ENCODE data around the gene MICU1. TPM values are rescaled to one million over a fixed set of nuclear protein-coding genes. Genes with fewer than 3 reads are reported as not detected.

MICU1 gene
- total and polyA plus RNA-seq, 7 donors = 29.4 to 53.5 (median 33.9) TPM

GRCh38 chr10:72524489-72524888 lies 101.4 kb downstream of the MICU1 start:
- intact Hi-C loops (cut with DNase I) = no loop called here
- Histone ChIP-seq H3K36me3 (no peaks in the 10 kb centered on the region), H3K27me3 (no peaks in the 10 kb centered on the region), H3K4me3 (no peak overlapping the region), H3K27ac (no peak overlapping the region), H3K9me3 (no peaks in the 10 kb centered on the region), H3K4me1 (peaks cover 0 to 5% (median 0%) of the 10 kb centered on the region in 4 donors)
- 92 to 94% methylated on average over 2 of the region's 2 CpGs for WGBS, 2 donors
- DNase-seq = no peak
- TF ChIP-seq POLR2AphosphoS5 (IDR thresholded peaks at IDR 0.05) (no peak), POLR2A (IDR thresholded peaks at IDR 0.05) (no peak), CTCF (IDR thresholded peaks at IDR 0.05) (no peak), EP300 (IDR thresholded peaks at IDR 0.05) (no peak)

- Histone ChIP-seq H3K36me3 (no peaks in the 10 kb centered on the region), H3K27me3 (no peaks in the 10 kb centered on the region), H3K9me3 (no peaks in the 10 kb centered on the region), H3K27ac (no peak overlapping the region), H3K4me3 (no peak overlapping the region), H3K4me1 (peaks cover 0 to 5% (median 0%) of the 10 kb centered on the region in 4 donors)
- TF ChIP-seq CTCF (IDR thresholded peaks at IDR 0.05) (no peak), EP300 (IDR thresholded peaks at IDR 0.05) (no peak), POLR2A (IDR thresholded peaks at IDR 0.05) (no peak), POLR2AphosphoS5 (IDR thresholded peaks at IDR 0.05) (no peak)
- intact Hi-C loops (cut with DNase I) = no loop called here
- no peak for DNase-seq
- 95% methylated on average over 3 of the region's 3 CpGs for WGBS, 2 donors
Measured at GRCh38 chr10:72523932-72524396, 101.9 kb downstream of the MICU1 start.

- no peak for TF ChIP-seq POLR2AphosphoS5 (IDR thresholded peaks at IDR 0.05)
- TF ChIP-seq EP300 (IDR thresholded peaks at IDR 0.05) = no peak
- no peak for TF ChIP-seq POLR2A (IDR thresholded peaks at IDR 0.05)
- no peak for TF ChIP-seq CTCF (IDR thresholded peaks at IDR 0.05)
- intact Hi-C loops (cut with DNase I) = no loop called here
- H3K27ac ChIP-seq = no peak overlapping the region
- peaks cover 0 to 5% (median 0%) of the 10 kb centered on the region in 4 donors for H3K4me1 ChIP-seq
- no peaks in the 10 kb centered on the region for H3K27me3 ChIP-seq
- DNase-seq = no peak
- no peak overlapping the region for H3K4me3 ChIP-seq
- no peaks in the 10 kb centered on the region for H3K9me3 ChIP-seq
- no peaks in the 10 kb centered on the region for H3K36me3 ChIP-seq
- 96 to 97% methylated on average over 5 of the region's 5 CpGs for WGBS, 2 donors
Measured at GRCh38 chr10:72523062-72523461, 102.8 kb downstream of the MICU1 start.

- Histone ChIP-seq H3K4me3 (no peak overlapping the region), H3K4me1 (no peaks in the 10 kb centered on the region), H3K9me3 (no peaks in the 10 kb centered on the region), H3K27me3 (no peaks in the 10 kb centered on the region), H3K27ac (no peak overlapping the region), H3K36me3 (no peaks in the 10 kb centered on the region)
- no peak for TF ChIP-seq CTCF (IDR thresholded peaks at IDR 0.05)
- TF ChIP-seq POLR2A (IDR thresholded peaks at IDR 0.05) = no peak
- TF ChIP-seq POLR2AphosphoS5 (IDR thresholded peaks at IDR 0.05) = no peak
- no peak for TF ChIP-seq EP300 (IDR thresholded peaks at IDR 0.05)
- WGBS, 2 donors = 95 to 97% methylated on average over 8 of the region's 8 CpGs
- DNase-seq = no peak
- intact Hi-C loops (cut with DNase I) = no loop called here
Measured at GRCh38 chr10:72517244-72517643, 108.6 kb downstream of the MICU1 start.

GRCh38 chr10:72515455-72515854 lies 110.4 kb downstream of the MICU1 start:
- no peaks in the 10 kb centered on the region for H3K36me3 ChIP-seq
- no peaks in the 10 kb centered on the region for H3K27me3 ChIP-seq
- intact Hi-C loops (cut with DNase I) = no loop called here
- H3K27ac ChIP-seq = no peak overlapping the region
- 95 to 97% methylated on average over 2 of the region's 2 CpGs for WGBS, 2 donors
- no peaks in the 10 kb centered on the region for H3K9me3 ChIP-seq
- DNase-seq = no peak
- H3K4me3 ChIP-seq = no peak overlapping the region
- TF ChIP-seq POLR2A (IDR thresholded peaks at IDR 0.05) (no peak), CTCF (IDR thresholded peaks at IDR 0.05) (no peak), EP300 (IDR thresholded peaks at IDR 0.05) (no peak)
- no peaks in the 10 kb centered on the region for H3K4me1 ChIP-seq

Measured in sigmoid colon (tissue), 7 donors.